ENCODE measurements around the gene FXYD1.

Gene FXYD1
- 0 to 0.07 (median 0) reads per million in 9 experiments for total RNA-seq

DNA sequence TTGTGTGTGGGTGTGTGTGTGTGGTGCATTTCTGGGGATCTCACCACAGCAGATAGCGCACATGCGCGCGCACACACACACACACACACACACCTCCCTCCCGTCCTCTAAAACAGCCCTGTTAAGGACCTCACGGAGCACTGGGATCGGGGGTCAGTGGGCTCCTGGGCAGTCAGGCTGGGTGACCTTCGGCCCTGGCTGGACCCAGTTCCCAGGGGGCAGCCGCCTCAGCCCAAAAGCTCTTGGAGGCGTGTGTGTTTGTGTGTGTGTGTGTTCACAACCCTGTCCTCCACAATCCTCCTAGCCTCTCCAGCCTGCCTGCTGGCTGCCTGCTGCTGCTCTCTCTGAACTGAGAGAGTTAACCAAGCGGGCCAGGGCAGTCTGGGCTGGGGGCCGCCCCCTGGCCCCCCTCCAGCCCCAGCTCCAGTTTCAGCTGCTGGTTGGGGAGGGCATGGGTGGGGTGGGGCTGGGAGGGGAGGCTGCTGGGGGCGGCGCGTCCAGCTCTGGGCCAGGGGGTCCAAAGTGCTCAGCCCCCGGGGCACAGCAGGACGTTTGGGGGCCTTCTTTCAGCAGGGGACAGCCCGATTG is at the start of gene FXYD1:
Gene FXYD1 (plus strand): TSS at position 520 of the 588 bp plus-strand sequence. CDS start 1,256 bp downstream, outside the sequence.
- peak within 1 kb of the TSS in 1 of 2 donors; percentile 36 for H3K27ac Mint-ChIP-seq
- no peak within 1 kb of the TSS for H3K4me3 Mint-ChIP-seq
- no peaks in the 10 kb centered on the region for H3K9me3 Mint-ChIP-seq
- H3K4me1 Mint-ChIP-seq (ENCODE audit: low read depth in 2 of 2): peaks cover 18 to 28% of the 10 kb centered on the region in 2 donors
- peaks cover 0 to 6% of the 10 kb centered on the region in 2 donors for H3K27me3 Mint-ChIP-seq
- ATAC-seq (replicated peaks): no peak
- DNase-seq: no peak
- H3K36me3 Mint-ChIP-seq (ENCODE audit: insufficient read depth): no peaks in the 10 kb centered on the region

DNA sequence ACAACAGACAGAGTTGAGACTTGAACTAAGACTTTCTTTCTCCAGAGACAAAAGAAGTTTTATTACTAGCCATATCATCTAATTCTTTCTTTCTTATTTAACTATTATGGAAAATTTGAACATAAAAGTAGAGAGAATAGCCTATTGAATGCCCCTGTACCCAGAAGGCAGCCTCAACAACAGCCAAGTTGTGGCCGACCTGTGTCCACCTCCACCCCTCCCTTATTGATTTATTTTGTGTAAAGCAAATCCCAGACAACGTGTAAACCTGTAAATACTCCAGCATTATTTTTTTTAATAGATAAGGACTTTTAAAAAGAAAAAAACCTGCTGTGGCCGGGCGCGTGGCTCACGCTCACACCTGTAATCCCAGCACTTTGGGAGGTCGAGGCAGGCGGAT is 49.1 kb upstream of the FXYD1 start:
- ATAC-seq (replicated peaks) (no peak), DNase-seq (no peak)
- Mint-ChIP-seq H3K4me3 (no peak overlapping the region), H3K36me3 (ENCODE audit: insufficient read depth) (peaks cover 5% of the 10 kb centered on the region), H3K27me3 (peaks cover 0 to 6% of the 10 kb centered on the region in 2 donors), H3K9me3 (no peaks in the 10 kb centered on the region), H3K27ac (no peak overlapping the region), H3K4me1 (ENCODE audit: low read depth in 2 of 2) (peaks cover 12 to 16% of the 10 kb centered on the region in 2 donors)

DNA sequence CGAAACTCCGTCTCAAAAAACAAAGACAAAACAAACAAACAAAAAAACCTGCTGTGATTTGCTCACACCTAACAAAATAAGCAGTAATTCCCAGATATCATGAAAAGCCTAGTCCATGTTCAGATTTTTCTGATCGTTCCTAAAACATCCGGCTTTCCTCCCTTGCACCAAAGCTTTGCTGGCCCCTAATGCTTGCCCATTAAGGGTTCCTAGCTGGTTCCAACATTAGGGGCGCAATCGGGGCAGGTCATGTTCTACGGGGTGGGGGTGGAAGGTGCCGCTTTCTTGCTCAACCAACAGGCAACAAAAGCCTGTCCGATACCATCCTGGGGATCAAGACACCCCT is 48.5 kb upstream of the FXYD1 start:
- Mint-ChIP-seq H3K9me3 (no peaks in the 10 kb centered on the region), H3K4me3 (no peak overlapping the region), H3K4me1 (ENCODE audit: low read depth in 2 of 2) (peaks cover 12 to 16% of the 10 kb centered on the region in 2 donors), H3K27ac (no peak overlapping the region), H3K36me3 (ENCODE audit: insufficient read depth) (peaks cover 5% of the 10 kb centered on the region), H3K27me3 (peaks cover 0 to 6% of the 10 kb centered on the region in 2 donors)
- no peak for DNase-seq
- ATAC-seq (replicated peaks): no peak

- Mint-ChIP-seq H3K27me3 (peaks cover 3 to 6% of the 10 kb centered on the region in 2 donors), H3K4me3 (no peak overlapping the region), H3K4me1 (ENCODE audit: low read depth in 2 of 2) (peaks cover 9 to 13% of the 10 kb centered on the region in 2 donors), H3K27ac (no peak overlapping the region), H3K36me3 (ENCODE audit: insufficient read depth) (peaks cover 5% of the 10 kb centered on the region), H3K9me3 (no peaks in the 10 kb centered on the region)
- ATAC-seq (replicated peaks): peak; percentile 69
- DNase-seq: peak; percentile 23 to 43 (median 37)
Measured at GRCh38 chr19:35090506-35091214, 48.0 kb upstream of the FXYD1 start.

GRCh38 chr19:35093430-35093829 is 45.2 kb upstream of the FXYD1 start:
- H3K9me3 Mint-ChIP-seq: no peaks in the 10 kb centered on the region
- peaks cover 6 to 8% of the 10 kb centered on the region in 2 donors for H3K27me3 Mint-ChIP-seq
- no peaks in the 10 kb centered on the region for H3K4me1 Mint-ChIP-seq (ENCODE audit: low read depth in 2 of 2)
- no peak overlapping the region for H3K4me3 Mint-ChIP-seq
- ATAC-seq (replicated peaks) (no peak), DNase-seq (no peak)
- H3K27ac Mint-ChIP-seq: no peak overlapping the region
- H3K36me3 Mint-ChIP-seq (ENCODE audit: insufficient read depth): peaks cover 5% of the 10 kb centered on the region

GRCh38 chr19:35093941-35094647 is 44.5 kb upstream of the FXYD1 start:
- Mint-ChIP-seq H3K36me3 (ENCODE audit: insufficient read depth) (peaks cover 3% of the 10 kb centered on the region), H3K27ac (no peak overlapping the region), H3K4me3 (no peak overlapping the region), H3K4me1 (ENCODE audit: low read depth in 2 of 2) (no peaks in the 10 kb centered on the region), H3K27me3 (peaks cover under 1 to 8% of the 10 kb centered on the region in 2 donors), H3K9me3 (no peaks in the 10 kb centered on the region)
- ATAC-seq (replicated peaks) (no peak), DNase-seq (no peak)

- Mint-ChIP-seq H3K27ac (no peak overlapping the region), H3K4me1 (ENCODE audit: low read depth in 2 of 2) (no peaks in the 10 kb centered on the region), H3K9me3 (no peaks in the 10 kb centered on the region), H3K27me3 (peaks cover 0 to 8% of the 10 kb centered on the region in 2 donors), H3K4me3 (no peak overlapping the region), H3K36me3 (ENCODE audit: insufficient read depth) (no peaks in the 10 kb centered on the region)
- ATAC-seq (replicated peaks) (no peak), DNase-seq (no peak)
Measured at GRCh38 chr19:35094656-35095055, 44.0 kb upstream of the FXYD1 start.

GRCh38 chr19:35095667-35096368 is 42.8 kb upstream of the FXYD1 start:
- DNase-seq (no peak), ATAC-seq (replicated peaks) (no peak)
- Mint-ChIP-seq H3K9me3 (no peaks in the 10 kb centered on the region), H3K36me3 (ENCODE audit: insufficient read depth) (no peaks in the 10 kb centered on the region), H3K27me3 (peaks cover 0 to 8% of the 10 kb centered on the region in 2 donors), H3K4me3 (no peak overlapping the region), H3K4me1 (ENCODE audit: low read depth in 2 of 2) (no peaks in the 10 kb centered on the region), H3K27ac (peak overlapping the region in 1 of 2 donors; percentile 21)

GRCh38 chr19:35098413-35099049 is 40.1 kb upstream of the FXYD1 start:
- DNase-seq (no peak), ATAC-seq (replicated peaks) (no peak)
- no peaks in the 10 kb centered on the region for H3K4me1 Mint-ChIP-seq (ENCODE audit: low read depth in 2 of 2)
- H3K4me3 Mint-ChIP-seq: no peak overlapping the region
- H3K27ac Mint-ChIP-seq: no peak overlapping the region
- no peaks in the 10 kb centered on the region for H3K36me3 Mint-ChIP-seq (ENCODE audit: insufficient read depth)
- H3K27me3 Mint-ChIP-seq: peaks cover 0 to 8% of the 10 kb centered on the region in 2 donors
- H3K9me3 Mint-ChIP-seq: no peaks in the 10 kb centered on the region

GRCh38 chr19:35099155-35099896 is 39.3 kb upstream of the FXYD1 start:
- H3K4me3 Mint-ChIP-seq: no peak overlapping the region
- DNase-seq (no peak), ATAC-seq (replicated peaks) (no peak)
- no peaks in the 10 kb centered on the region for H3K9me3 Mint-ChIP-seq
- peaks cover 0 to 2% of the 10 kb centered on the region in 2 donors for H3K4me1 Mint-ChIP-seq (ENCODE audit: low read depth in 2 of 2)
- no peaks in the 10 kb centered on the region for H3K36me3 Mint-ChIP-seq (ENCODE audit: insufficient read depth)
- H3K27me3 Mint-ChIP-seq: peaks cover 0 to 8% of the 10 kb centered on the region in 2 donors
- H3K27ac Mint-ChIP-seq: no peak overlapping the region

DNA sequence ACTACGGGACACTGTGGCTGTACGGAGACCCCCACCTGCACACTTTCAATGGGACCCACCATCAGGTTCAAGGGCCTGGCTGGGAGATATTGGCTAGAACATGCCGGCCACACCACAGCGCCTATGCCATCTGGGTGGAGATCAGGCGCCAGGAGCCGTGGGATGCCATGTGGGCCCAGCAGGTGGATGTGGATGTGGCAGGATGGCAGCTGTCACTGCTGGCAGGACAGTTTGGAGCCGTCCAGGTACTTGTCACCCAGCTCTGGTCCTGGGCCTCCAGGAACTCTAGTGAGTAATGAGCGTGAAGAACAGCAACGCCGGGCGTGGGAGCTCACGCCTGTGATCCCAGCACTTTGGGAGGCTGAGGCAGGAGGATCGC is 38.7 kb upstream of the FXYD1 start:
- ATAC-seq (replicated peaks) (no peak), DNase-seq (no peak)
- H3K4me3 Mint-ChIP-seq: no peak overlapping the region
- H3K4me1 Mint-ChIP-seq (ENCODE audit: low read depth in 2 of 2): peaks cover 0 to 2% of the 10 kb centered on the region in 2 donors
- no peak overlapping the region for H3K27ac Mint-ChIP-seq
- peaks cover 0 to 8% of the 10 kb centered on the region in 2 donors for H3K27me3 Mint-ChIP-seq
- no peaks in the 10 kb centered on the region for H3K9me3 Mint-ChIP-seq
- H3K36me3 Mint-ChIP-seq (ENCODE audit: insufficient read depth): no peaks in the 10 kb centered on the region

GRCh38 chr19:35100588-35101533 is 37.8 kb upstream of the FXYD1 start:
- H3K36me3 Mint-ChIP-seq (ENCODE audit: insufficient read depth): no peaks in the 10 kb centered on the region
- H3K4me1 Mint-ChIP-seq (ENCODE audit: low read depth in 2 of 2): peaks cover 0 to 2% of the 10 kb centered on the region in 2 donors
- no peak overlapping the region for H3K27ac Mint-ChIP-seq
- no peak for DNase-seq
- peaks cover 0 to 3% of the 10 kb centered on the region in 2 donors for H3K27me3 Mint-ChIP-seq
- no peak for ATAC-seq (replicated peaks)
- no peak overlapping the region for H3K4me3 Mint-ChIP-seq
- H3K9me3 Mint-ChIP-seq: no peaks in the 10 kb centered on the region
